Measurements from ENCODE around the gene KCNJ14.

Gene KCNJ14

GRCh38 chr19:48444936-48445200 lies 10.5 kb upstream of the KCNJ14 start:
- no peak for DNase-seq (ENCODE audit: extremely low read depth in 1 of 2, low read depth in 1 of 2)

- no peak for DNase-seq (ENCODE audit: extremely low read depth in 1 of 2, low read depth in 1 of 2)
These were observed 10.1 kb upstream of the KCNJ14 start for GRCh38 chr19:48445256-48445605.

- peak; percentile 83 to 93 for DNase-seq (ENCODE audit: extremely low read depth in 1 of 2, low read depth in 1 of 2)
These were observed 9.5 kb upstream of the KCNJ14 start, which contains the start of gene GRWD1 for GRCh38 chr19:48445606-48446481. Gene GRWD1, plus strand, starts transcription at chr19:48445983. Its CDS starts 23 bp downstream, at chr19:48446006.

GRCh38 chr19:48446579-48446978 lies 8.8 kb upstream of the KCNJ14 start:
- DNase-seq (ENCODE audit: extremely low read depth in 1 of 2, low read depth in 1 of 2) = no peak

- DNase-seq (ENCODE audit: extremely low read depth in 1 of 2, low read depth in 1 of 2) = no peak
These were observed 6.8 kb upstream of the KCNJ14 start for GRCh38 chr19:48448563-48448962.

GRCh38 chr19:48450441-48450840 lies 4.9 kb upstream of the KCNJ14 start:
- DNase-seq (ENCODE audit: extremely low read depth in 1 of 2, low read depth in 1 of 2) = no peak

- no peak for DNase-seq (ENCODE audit: extremely low read depth in 1 of 2, low read depth in 1 of 2)
These were observed 4.5 kb upstream of the KCNJ14 start for GRCh38 chr19:48450863-48451262.

GRCh38 chr19:48451624-48452023 lies 3.8 kb upstream of the KCNJ14 start:
- DNase-seq (ENCODE audit: extremely low read depth in 1 of 2, low read depth in 1 of 2) = no peak

- no peak for DNase-seq (ENCODE audit: extremely low read depth in 1 of 2, low read depth in 1 of 2)
These were observed 2.8 kb upstream of the KCNJ14 start for GRCh38 chr19:48452289-48453190.

- DNase-seq (ENCODE audit: extremely low read depth in 1 of 2, low read depth in 1 of 2) = no peak
These were observed 1.1 kb upstream of the KCNJ14 start for GRCh38 chr19:48454150-48454730.

- no peak for DNase-seq (ENCODE audit: extremely low read depth in 1 of 2, low read depth in 1 of 2)
These were observed 661 bp downstream of the KCNJ14 start for GRCh38 chr19:48455908-48456562.

GRCh38 chr19:48456864-48457263 lies 1.5 kb downstream of the KCNJ14 start:
- no peak for DNase-seq (ENCODE audit: extremely low read depth in 1 of 2, low read depth in 1 of 2)

GRCh38 chr19:48458016-48458415 lies 2.6 kb downstream of the KCNJ14 start:
- DNase-seq (ENCODE audit: extremely low read depth in 1 of 2, low read depth in 1 of 2) = no peak

- DNase-seq (ENCODE audit: extremely low read depth in 1 of 2, low read depth in 1 of 2) = no peak
These were observed 6.2 kb downstream of the KCNJ14 start for GRCh38 chr19:48461651-48461981.

GRCh38 chr19:48461982-48462655 lies 6.7 kb downstream of the KCNJ14 start:
- DNase-seq (ENCODE audit: extremely low read depth in 1 of 2, low read depth in 1 of 2) = no peak

GRCh38 chr19:48465215-48465614 lies 9.8 kb downstream of the KCNJ14 start:
- DNase-seq (ENCODE audit: extremely low read depth in 1 of 2, low read depth in 1 of 2) = no peak

GRCh38 chr19:48466561-48467325 lies 11.4 kb downstream of the KCNJ14 start:
- no peak for DNase-seq (ENCODE audit: extremely low read depth in 1 of 2, low read depth in 1 of 2)

- peak; percentile 99 for DNase-seq (ENCODE audit: extremely low read depth in 1 of 2, low read depth in 1 of 2)
These were observed 13.5 kb downstream of the KCNJ14 start for GRCh38 chr19:48468772-48469288.

- DNase-seq (ENCODE audit: extremely low read depth in 1 of 2, low read depth in 1 of 2) = peak; percentile 53 to 65
These were observed 14.0 kb downstream of the KCNJ14 start, which contains the start of gene CYTH2 for GRCh38 chr19:48469289-48469881. Gene CYTH2, plus strand, starts transcription at chr19:48469369. Its CDS starts 139 bp downstream, at chr19:48469508.
